Natural killer cell (primary cell): ENCODE data around the gene TEKT5. TPM values are rescaled to one million over a fixed set of nuclear protein-coding genes. Genes with fewer than 3 reads are reported as not detected.

Experiments
- ATAC-seq, 3 donors: fragments of 150-1000 bp in 2 of 3; fragments of 200-7000 bp in 1 of 3; cut with Tn5 transposase; 1 replicate in 1 of 3; 2 replicates in 2 of 3; pipeline ENCODE4 v1.10.0; 2021; ENCODE audit warnings: mild to moderate bottlenecking in 2 of 3, moderate library complexity in 2 of 3
- DNase-seq, 2 donors: peaks; one replicate each; pipeline versions ENCODE4 v3.0.0 to v3.0.0-alpha.2; 2013 to 2021; ENCODE audit warnings: mixed read lengths in 1 of 2
- H3K27ac ChIP-seq: one replicate; pipeline ENCODE4 v1.5.1; 2013; ENCODE audit warnings: mild to moderate bottlenecking, low read length
- H3K27me3 ChIP-seq: one replicate; pipeline ENCODE4 v1.6.1; 2013; ENCODE audit warnings: low read length; ENCODE audit not compliant: control insufficient read depth, insufficient read depth
- H3K36me3 ChIP-seq: one replicate; pipeline ENCODE4 v1.6.1; 2013; ENCODE audit warnings: low read length; ENCODE audit not compliant: control insufficient read depth, insufficient read depth
- H3K4me1 ChIP-seq: one replicate; pipeline ENCODE4 v1.6.1; 2013; ENCODE audit warnings: low read length; ENCODE audit not compliant: control insufficient read depth, insufficient read depth
- H3K4me3 ChIP-seq: one replicate; pipeline ENCODE4 v1.5.1; 2013; ENCODE audit warnings: low read length
- H3K9me3 ChIP-seq: one replicate; pipeline ENCODE4 v1.6.1; 2013; ENCODE audit warnings: low read length; ENCODE audit not compliant: control insufficient read depth, insufficient read depth
- H3K27ac Mint-ChIP-seq, 2 donors: one replicate each; pipeline ENCODE4 v1.8.0; 2022; ENCODE audit warnings: mild to moderate bottlenecking in 2 of 2, mixed read lengths in 2 of 2, moderate library complexity in 1 of 2
- H3K27me3 Mint-ChIP-seq, 2 donors: one replicate each; pipeline ENCODE4 v1.8.0; 2022; ENCODE audit warnings: low read depth in 2 of 2, mixed read lengths in 2 of 2
- H3K36me3 Mint-ChIP-seq: one replicate; pipeline ENCODE4 v1.8.0; 2022; ENCODE audit warnings: mixed read lengths
- H3K4me1 Mint-ChIP-seq, 2 donors: one replicate each; pipeline ENCODE4 v1.8.0; 2022; ENCODE audit warnings: mixed read lengths in 2 of 2
- H3K4me3 Mint-ChIP-seq: one replicate; pipeline ENCODE4 v1.8.0; 2022; ENCODE audit warnings: mild to moderate bottlenecking, moderate library complexity, mixed read lengths
- H3K9me3 Mint-ChIP-seq, 2 donors: one replicate each; pipeline ENCODE4 v1.8.0; 2022; ENCODE audit warnings: mixed read lengths in 2 of 2
- CTCF ChIP-seq: fragments of 200-600 bp; IDR thresholded peaks from one replicate; pipeline ENCODE4 v1.8.0; 2022; ENCODE audit warnings: antibody characterized with exemption
- WGBS: methylation state at CpG from one replicate; pipeline ENCODE4 v1.1.7; 2013; ENCODE audit warnings: missing lambda C conversion rate; ENCODE audit not compliant: insufficient coverage; 5-methylcytosine and 5-hydroxymethylcytosine counted together
- intact Hi-C: fragments of 100-400 bp; cut with micrococcal nuclease; formaldehyde crosslinking; loops from one replicate; pipeline ENCODE4 v1.14.2; 2022
- total RNA-seq, 4 donors: library from RNA; stranded (reverse); fragments of 120-200 nt in 1 of 4; gene quantifications; one replicate each; pipeline versions ENCODE4 v1.2.3 to v1.2.4, GENCODE V29; 2013 to 2022

TEKT5 gene
- total RNA-seq, 3 donors from 2014 or later (not counting 1 experiment from before 2014, with no cell fraction given) = 1.1 TPM; not detected in 2

DNA sequence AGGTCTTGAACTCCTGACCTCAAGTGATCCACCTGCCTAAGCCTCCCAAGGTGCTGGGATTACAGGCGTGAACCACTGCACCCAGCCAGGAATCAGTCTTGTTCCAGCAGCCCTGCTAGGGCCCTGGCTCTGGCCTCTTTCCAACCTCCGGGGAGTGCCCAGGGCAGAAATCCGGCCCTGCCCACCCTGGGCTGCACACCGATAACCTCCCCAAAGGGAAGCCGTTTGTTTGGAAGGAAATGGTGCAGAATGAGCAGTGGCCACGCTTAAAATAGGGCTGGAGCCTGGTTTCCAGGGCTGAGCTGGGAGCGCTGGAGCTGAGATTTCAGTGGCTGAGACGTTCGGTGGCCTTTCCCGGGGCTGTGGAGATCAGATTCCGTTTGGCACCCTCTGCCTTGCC lies 96.6 kb downstream of the TEKT5 start:
- H3K27ac Mint-ChIP-seq = no peak overlapping the region
- H3K4me1 Mint-ChIP-seq = no peaks in the 10 kb centered on the region
- H3K36me3 Mint-ChIP-seq = no peaks in the 10 kb centered on the region
- no peak for TF ChIP-seq CTCF
- Histone ChIP-seq H3K27ac (no peak overlapping the region), H3K36me3 (no peaks in the 10 kb centered on the region), H3K9me3 (no peaks in the 10 kb centered on the region), H3K27me3 (peaks cover 3% of the 10 kb centered on the region), H3K4me1 (peaks cover 3% of the 10 kb centered on the region), H3K4me3 (no peak overlapping the region)
- no peak for DNase-seq
- H3K4me3 Mint-ChIP-seq = no peak overlapping the region
- 14% methylated on average over 11 of the region's 11 CpGs for WGBS
- peaks cover 5 to 9% of the 10 kb centered on the region in 2 donors for H3K27me3 Mint-ChIP-seq
- ATAC-seq = no peak
- no peaks in the 10 kb centered on the region for H3K9me3 Mint-ChIP-seq
- intact Hi-C loops = no loop called here

DNA sequence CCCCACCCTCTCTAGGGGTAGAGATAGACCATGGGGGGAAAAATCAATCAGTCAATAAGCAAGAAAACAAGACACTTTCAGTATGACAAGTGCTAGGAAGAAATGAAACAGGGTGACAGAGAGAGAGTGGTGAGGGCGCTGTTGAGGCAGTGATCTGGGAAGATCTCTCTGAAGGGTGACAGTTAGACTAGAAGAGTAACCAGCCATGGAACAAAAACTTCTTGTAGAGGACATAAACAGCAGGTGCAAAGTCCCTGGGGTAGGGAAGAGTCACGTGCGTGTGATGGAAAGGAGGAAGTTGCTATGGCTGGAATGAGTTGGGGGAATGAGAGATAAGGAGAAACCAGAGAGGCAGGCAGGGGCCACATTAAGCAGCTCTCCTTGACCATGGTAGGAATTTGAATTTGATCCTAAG lies 97.5 kb downstream of the TEKT5 start:
- Mint-ChIP-seq H3K36me3 (no peaks in the 10 kb centered on the region), H3K27me3 (peaks cover 1 to 9% of the 10 kb centered on the region in 2 donors), H3K9me3 (no peaks in the 10 kb centered on the region), H3K27ac (no peak overlapping the region), H3K4me3 (no peak overlapping the region), H3K4me1 (no peaks in the 10 kb centered on the region)
- no peak for TF ChIP-seq CTCF
- 50% methylated on average over 3 of the region's 3 CpGs for WGBS
- DNase-seq (no peak), ATAC-seq (no peak)
- no peaks in the 10 kb centered on the region for H3K9me3 ChIP-seq
- no peak overlapping the region for H3K27ac ChIP-seq
- peaks cover 3% of the 10 kb centered on the region for H3K4me1 ChIP-seq
- no peaks in the 10 kb centered on the region for H3K36me3 ChIP-seq
- intact Hi-C loops = no loop called here
- H3K27me3 ChIP-seq = peaks cover 3% of the 10 kb centered on the region
- H3K4me3 ChIP-seq = no peak overlapping the region

GRCh38 chr16:10594312-10594950 lies 100.3 kb downstream of the TEKT5 start:
- DNase-seq (no peak), ATAC-seq (no peak)
- Histone ChIP-seq H3K9me3 (no peaks in the 10 kb centered on the region), H3K27ac (no peak overlapping the region), H3K4me1 (peaks cover 3% of the 10 kb centered on the region), H3K4me3 (no peak overlapping the region), H3K36me3 (no peaks in the 10 kb centered on the region), H3K27me3 (peaks cover 3% of the 10 kb centered on the region)
- no peak overlapping the region for H3K4me3 Mint-ChIP-seq
- intact Hi-C loops = no loop called here
- no peak overlapping the region for H3K27ac Mint-ChIP-seq
- H3K36me3 Mint-ChIP-seq = no peaks in the 10 kb centered on the region
- no peaks in the 10 kb centered on the region for H3K4me1 Mint-ChIP-seq
- peaks cover 0 to 9% of the 10 kb centered on the region in 2 donors for H3K27me3 Mint-ChIP-seq
- 61% methylated on average over 9 of the region's 9 CpGs for WGBS
- H3K9me3 Mint-ChIP-seq = no peaks in the 10 kb centered on the region
- TF ChIP-seq CTCF = no peak

GRCh38 chr16:10592611-10593010 lies 102.1 kb downstream of the TEKT5 start:
- Histone ChIP-seq H3K9me3 (no peaks in the 10 kb centered on the region), H3K27me3 (peaks cover 3% of the 10 kb centered on the region), H3K36me3 (no peaks in the 10 kb centered on the region), H3K4me1 (no peaks in the 10 kb centered on the region), H3K4me3 (no peak overlapping the region), H3K27ac (no peak overlapping the region)
- Mint-ChIP-seq H3K4me3 (no peak overlapping the region), H3K4me1 (no peaks in the 10 kb centered on the region), H3K9me3 (no peaks in the 10 kb centered on the region), H3K36me3 (no peaks in the 10 kb centered on the region), H3K27me3 (peaks cover 13 to 27% of the 10 kb centered on the region in 2 donors), H3K27ac (no peak overlapping the region)
- intact Hi-C loops = no loop called here
- DNase-seq (no peak), ATAC-seq (no peak)
- no peak for TF ChIP-seq CTCF
- WGBS = 80% methylated on average over 1 of the region's 1 CpG
